Mammary epithelial cell (primary cell): Measurements from ENCODE around the gene SIGLEC15.
"Not testable (repeated sequence)": the region's sequence is repeated elsewhere in the genome, so short reads cannot be mapped to it uniquely, and the experiment has no call there.

Source experiments
- EZH2 ChIP-seq: IDR thresholded peaks from 2 replicates; pipeline ENCODE4 v1.6.1; 2012; ENCODE audit warnings: low read length, inconsistent platforms, borderline replicate concordance
- TF ChIP-seq, protein P1 (sequence below), 2 donors: IDR thresholded peaks in 1 of 2; conservative IDR thresholded peaks in 1 of 2; 2 replicates each; pipeline ENCODE4 v1.5.1; 2011 to 2012; ENCODE audit warnings: inconsistent platforms in 2 of 2, low read length in 2 of 2, mild to moderate bottlenecking in 2 of 2, control low read depth in 1 of 2, low read depth in 1 of 2; ENCODE audit not compliant: insufficient read depth in 1 of 2; ENCODE audit errors: extremely low read depth in 1 of 2

DNA sequence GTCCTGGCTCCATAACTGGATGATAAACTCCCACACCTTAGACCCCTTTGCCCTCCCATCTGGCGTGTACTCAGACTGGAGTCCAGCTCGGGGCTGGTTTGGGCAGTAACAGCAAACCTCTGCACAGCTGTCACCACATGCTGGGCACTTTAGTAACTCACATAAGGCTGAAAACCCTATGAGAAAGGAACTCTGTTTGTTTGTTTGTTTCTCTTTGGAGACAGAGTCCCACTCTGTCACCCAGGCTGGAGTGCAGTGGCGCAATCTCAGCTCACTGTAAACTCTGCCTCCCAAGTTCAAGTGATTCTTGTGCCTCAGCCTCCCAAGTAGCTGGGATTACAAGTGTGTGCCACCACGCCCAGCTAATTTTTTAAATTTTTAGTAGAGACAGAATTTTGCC, 1.2 kb downstream of the SIGLEC15 start:
- TF ChIP-seq, protein P1, sequence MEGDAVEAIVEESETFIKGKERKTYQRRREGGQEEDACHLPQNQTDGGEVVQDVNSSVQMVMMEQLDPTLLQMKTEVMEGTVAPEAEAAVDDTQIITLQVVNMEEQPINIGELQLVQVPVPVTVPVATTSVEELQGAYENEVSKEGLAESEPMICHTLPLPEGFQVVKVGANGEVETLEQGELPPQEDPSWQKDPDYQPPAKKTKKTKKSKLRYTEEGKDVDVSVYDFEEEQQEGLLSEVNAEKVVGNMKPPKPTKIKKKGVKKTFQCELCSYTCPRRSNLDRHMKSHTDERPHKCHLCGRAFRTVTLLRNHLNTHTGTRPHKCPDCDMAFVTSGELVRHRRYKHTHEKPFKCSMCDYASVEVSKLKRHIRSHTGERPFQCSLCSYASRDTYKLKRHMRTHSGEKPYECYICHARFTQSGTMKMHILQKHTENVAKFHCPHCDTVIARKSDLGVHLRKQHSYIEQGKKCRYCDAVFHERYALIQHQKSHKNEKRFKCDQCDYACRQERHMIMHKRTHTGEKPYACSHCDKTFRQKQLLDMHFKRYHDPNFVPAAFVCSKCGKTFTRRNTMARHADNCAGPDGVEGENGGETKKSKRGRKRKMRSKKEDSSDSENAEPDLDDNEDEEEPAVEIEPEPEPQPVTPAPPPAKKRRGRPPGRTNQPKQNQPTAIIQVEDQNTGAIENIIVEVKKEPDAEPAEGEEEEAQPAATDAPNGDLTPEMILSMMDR (conservative IDR thresholded peaks at IDR 0.05 in 1 of 2, IDR thresholded peaks at IDR 0.05 in 1 of 2; ENCODE audit: extremely low read depth in 1 of 2, insufficient read depth in 1 of 2, low read depth in 1 of 2, low read length in 2 of 2) = not testable (repeated sequence)
- TF ChIP-seq EZH2 = not testable (repeated sequence)
